Measurements from ENCODE around the gene MYCBPAP. TPM values are rescaled to one million over a fixed set of nuclear protein-coding genes. Genes with fewer than 3 reads are reported as not detected.

Gene MYCBPAP
- total RNA-seq, 6 experiments from 2014 or later, result 0.51 TPM; not detected in 5

DNA sequence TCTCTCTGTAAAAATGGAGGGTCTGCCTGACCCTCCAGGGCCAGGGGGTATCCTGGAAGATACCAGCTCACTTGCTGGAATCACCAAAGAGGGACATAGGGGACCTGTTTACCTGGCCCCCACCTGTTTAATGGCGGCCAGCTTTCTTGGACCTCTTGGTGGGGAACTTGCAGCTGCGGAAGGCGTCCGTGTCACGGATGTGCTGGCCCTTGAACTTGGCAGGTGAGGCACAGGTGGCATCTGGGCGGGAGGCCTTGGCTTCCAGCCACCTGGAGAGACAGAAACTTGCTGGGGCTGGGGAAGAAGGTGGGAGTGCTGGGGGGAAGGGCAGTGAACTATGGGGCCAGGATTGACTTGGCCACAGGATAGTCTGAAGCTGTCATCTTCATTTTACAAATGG, 43.1 kb upstream of the MYCBPAP start:
- ATAC-seq, result no peak
- Histone ChIP-seq H3K9me3 (no peaks in the 10 kb centered on the region), H3K36me3 (no peaks in the 10 kb centered on the region), H3K27ac (no peak overlapping the region), H3K27me3 (no peaks in the 10 kb centered on the region), H3K4me1 (peaks cover 0 to 60% (median 21%) of the 10 kb centered on the region in 4 donors), H3K4me3 (no peak overlapping the region)
- no peak for TF ChIP-seq POLR2A (IDR thresholded peaks at IDR 0.05)
- TF ChIP-seq, protein P1, sequence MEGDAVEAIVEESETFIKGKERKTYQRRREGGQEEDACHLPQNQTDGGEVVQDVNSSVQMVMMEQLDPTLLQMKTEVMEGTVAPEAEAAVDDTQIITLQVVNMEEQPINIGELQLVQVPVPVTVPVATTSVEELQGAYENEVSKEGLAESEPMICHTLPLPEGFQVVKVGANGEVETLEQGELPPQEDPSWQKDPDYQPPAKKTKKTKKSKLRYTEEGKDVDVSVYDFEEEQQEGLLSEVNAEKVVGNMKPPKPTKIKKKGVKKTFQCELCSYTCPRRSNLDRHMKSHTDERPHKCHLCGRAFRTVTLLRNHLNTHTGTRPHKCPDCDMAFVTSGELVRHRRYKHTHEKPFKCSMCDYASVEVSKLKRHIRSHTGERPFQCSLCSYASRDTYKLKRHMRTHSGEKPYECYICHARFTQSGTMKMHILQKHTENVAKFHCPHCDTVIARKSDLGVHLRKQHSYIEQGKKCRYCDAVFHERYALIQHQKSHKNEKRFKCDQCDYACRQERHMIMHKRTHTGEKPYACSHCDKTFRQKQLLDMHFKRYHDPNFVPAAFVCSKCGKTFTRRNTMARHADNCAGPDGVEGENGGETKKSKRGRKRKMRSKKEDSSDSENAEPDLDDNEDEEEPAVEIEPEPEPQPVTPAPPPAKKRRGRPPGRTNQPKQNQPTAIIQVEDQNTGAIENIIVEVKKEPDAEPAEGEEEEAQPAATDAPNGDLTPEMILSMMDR (IDR thresholded peaks at IDR 0.05), result no peak
- no peak for DNase-seq
- intact Hi-C loops (cut with DNase I), result no loop called here
- 67% methylated on average over 6 of the region's 6 CpGs for WGBS (ENCODE audit: insufficient coverage, low coverage, low lambda C conversion rate, missing lambda C conversion rate)

DNA sequence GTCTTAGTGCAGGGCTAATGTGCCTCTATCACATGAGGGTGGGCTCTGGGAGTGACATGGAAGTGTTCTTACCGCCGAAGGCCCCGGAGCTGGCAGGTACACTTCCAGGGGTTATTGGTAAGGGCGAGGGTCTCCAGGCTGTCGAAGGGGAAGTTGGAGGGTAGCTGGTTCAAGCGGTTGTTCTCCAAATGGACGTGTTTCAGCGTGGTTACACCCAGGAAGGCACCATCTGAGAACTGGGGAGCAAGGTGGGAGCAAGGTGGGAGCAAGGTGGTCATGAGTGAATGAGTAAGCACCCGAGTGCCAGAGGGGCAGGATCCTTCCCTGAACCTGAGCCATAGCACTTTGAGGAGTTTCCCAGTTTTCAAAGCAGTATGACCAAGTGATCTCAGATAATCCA, 42.6 kb upstream of the MYCBPAP start:
- intact Hi-C loops (cut with DNase I), result no loop called here
- TF ChIP-seq, protein P1 (IDR thresholded peaks at IDR 0.05), result no peak
- TF ChIP-seq POLR2A (IDR thresholded peaks at IDR 0.05), result no peak
- 94% methylated on average over 8 of the region's 9 CpGs for WGBS (ENCODE audit: insufficient coverage, low coverage, low lambda C conversion rate, missing lambda C conversion rate)
- Histone ChIP-seq H3K9me3 (no peaks in the 10 kb centered on the region), H3K27me3 (no peaks in the 10 kb centered on the region), H3K36me3 (no peaks in the 10 kb centered on the region), H3K27ac (peak overlapping the region in 1 of 3 donors; percentile 29), H3K4me3 (no peak overlapping the region), H3K4me1 (peaks cover 0 to 60% (median 21%) of the 10 kb centered on the region in 4 donors)
- DNase-seq (no peak), ATAC-seq (no peak)

DNA sequence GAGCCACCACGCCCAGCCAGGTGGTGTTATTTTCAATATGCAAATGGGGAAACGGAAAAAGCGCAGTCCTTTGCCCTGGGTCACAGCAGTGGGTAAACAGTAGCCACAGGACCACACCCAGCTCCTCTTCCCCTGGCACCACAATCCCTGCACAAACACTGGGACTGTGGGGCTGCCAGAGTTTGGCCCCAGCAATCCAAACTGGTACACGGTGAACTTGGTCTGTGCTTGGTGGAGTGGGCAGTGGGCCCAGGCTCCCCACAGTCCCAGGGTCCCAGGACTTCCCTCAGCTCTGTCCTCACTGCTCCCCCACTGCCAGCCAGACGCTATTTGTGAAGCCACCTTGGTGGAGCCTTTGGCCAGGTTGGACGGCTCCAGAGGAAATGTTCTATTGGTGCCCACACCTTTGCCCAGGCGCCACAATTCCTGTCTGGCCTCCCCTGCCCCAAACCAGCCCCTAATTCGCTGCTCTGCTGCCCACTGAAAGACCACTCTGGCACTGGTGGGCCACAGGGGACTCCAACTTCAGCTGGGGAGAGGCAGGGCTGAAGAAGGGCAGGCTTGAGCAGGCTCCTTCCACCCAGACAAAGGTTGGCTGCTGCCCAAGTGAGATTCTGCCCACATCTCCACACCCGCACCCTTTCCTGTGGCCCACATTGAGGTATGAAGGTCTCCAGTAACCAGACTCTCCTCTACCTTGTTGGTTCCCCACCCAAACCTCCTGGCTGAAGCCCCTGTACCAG, 41.7 kb upstream of the MYCBPAP start:
- peak overlapping the region in 2 of 3 donors; percentile 55 to 70 for H3K27ac ChIP-seq
- DNase-seq (peak; percentile 70 to 92 (median 86)), ATAC-seq (peak; percentile 82 to 85 (median 84))
- peaks cover 0 to 68% (median 21%) of the 10 kb centered on the region in 4 donors for H3K4me1 ChIP-seq
- H3K27me3 ChIP-seq, result no peaks in the 10 kb centered on the region
- intact Hi-C loops (cut with DNase I), result no loop called here
- 35% methylated on average over 4 of the region's 9 CpGs for WGBS (ENCODE audit: insufficient coverage, low coverage, low lambda C conversion rate, missing lambda C conversion rate)
- H3K4me3 ChIP-seq, result no peak overlapping the region
- no peaks in the 10 kb centered on the region for H3K9me3 ChIP-seq
- no peak for TF ChIP-seq POLR2A (IDR thresholded peaks at IDR 0.05)
- TF ChIP-seq, protein P1 (IDR thresholded peaks at IDR 0.05), result no peak
- H3K36me3 ChIP-seq, result no peaks in the 10 kb centered on the region

DNA sequence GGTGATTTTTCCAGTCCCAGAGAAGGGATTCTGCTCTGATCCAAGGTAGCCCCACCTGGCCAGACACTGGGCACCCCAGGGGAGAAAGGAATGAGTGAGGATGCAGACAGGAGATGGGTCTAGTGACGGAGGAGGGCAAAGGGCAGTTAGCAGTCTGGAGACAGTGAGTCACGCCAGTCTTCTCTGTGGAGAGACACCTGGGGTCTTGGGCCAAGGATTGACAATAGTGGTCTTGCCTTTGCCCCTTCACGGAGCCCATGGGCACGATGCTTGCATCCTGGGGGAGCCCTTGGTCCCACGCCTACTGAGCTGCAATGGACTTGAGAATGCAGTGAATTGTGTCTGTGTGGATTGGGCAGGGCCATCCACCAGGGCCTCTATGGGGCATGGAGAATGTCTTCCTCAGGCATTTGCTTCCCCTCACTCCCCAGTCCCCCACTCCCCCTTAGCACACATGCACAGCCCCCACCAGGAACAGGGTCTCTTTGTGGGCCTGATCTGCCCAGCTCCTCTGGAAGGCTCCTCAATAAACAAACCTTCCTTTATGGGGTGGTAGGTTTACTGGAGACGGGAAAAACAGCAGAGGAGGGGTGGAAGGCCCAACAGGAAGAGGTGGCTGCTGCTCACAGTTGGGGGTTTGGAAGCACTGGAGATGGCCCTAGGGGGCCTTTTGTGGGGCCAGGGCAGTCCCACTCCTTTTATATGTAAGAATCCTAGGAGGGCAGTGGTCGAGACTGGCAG, 41.0 kb upstream of the MYCBPAP start:
- no peaks in the 10 kb centered on the region for H3K27me3 ChIP-seq
- TF ChIP-seq, protein P1 (IDR thresholded peaks at IDR 0.05), result no peak
- intact Hi-C loops (cut with DNase I), result no loop called here
- WGBS (ENCODE audit: insufficient coverage, low coverage, low lambda C conversion rate, missing lambda C conversion rate), result 60% methylated on average over 2 of the region's 7 CpGs
- no peaks in the 10 kb centered on the region for H3K9me3 ChIP-seq
- peak overlapping the region in 2 of 3 donors; percentile 55 to 70 for H3K27ac ChIP-seq
- H3K4me3 ChIP-seq, result no peak overlapping the region
- ATAC-seq (no peak), DNase-seq (peak in 1 of 3 donors; percentile 42)
- peaks cover 0 to 67% (median 20%) of the 10 kb centered on the region in 4 donors for H3K4me1 ChIP-seq
- H3K36me3 ChIP-seq, result no peaks in the 10 kb centered on the region

Measured in right lobe of liver (tissue), 6 donors.